Sciatic nerve (tissue), 2 donors: ENCODE results near the gene ROR1. TPM values are rescaled to one million over a fixed set of nuclear protein-coding genes. Genes with fewer than 3 reads are reported as not detected.

Experiments used
- ATAC-seq: fragments of 200-7000 bp; cut with Tn5 transposase; one replicate; pipeline ENCODE4 v1.9.1; 2020; ENCODE audit warnings: mild to moderate bottlenecking, moderate library complexity
- DNase-seq: peaks from one replicate; pipeline ENCODE4 v3.0.0-alpha.2; 2020; ENCODE audit warnings: low spot score
- intact Hi-C: fragments of 100-400 bp; cut with DNase I; formaldehyde crosslinking; loops from one replicate; pipeline ENCODE4 v1.14.2; 2022
- total RNA-seq: library from RNA; stranded (reverse); fragmentation: NEBNext Ultra II Directional; extraction: Animal tissue kit (Norgen Biotek cat#: 25700); gene quantifications from one replicate; pipeline ENCODE4 v1.2.1, GENCODE V29; 2021
- donor health status: DM: no; HTN: no; CAD: no.
- donor health status: DM: no; HTN: no; CAD: no.

The ROR1 gene
- total RNA-seq, 1 donor from 2014 or later, result 16.7 TPM

DNA sequence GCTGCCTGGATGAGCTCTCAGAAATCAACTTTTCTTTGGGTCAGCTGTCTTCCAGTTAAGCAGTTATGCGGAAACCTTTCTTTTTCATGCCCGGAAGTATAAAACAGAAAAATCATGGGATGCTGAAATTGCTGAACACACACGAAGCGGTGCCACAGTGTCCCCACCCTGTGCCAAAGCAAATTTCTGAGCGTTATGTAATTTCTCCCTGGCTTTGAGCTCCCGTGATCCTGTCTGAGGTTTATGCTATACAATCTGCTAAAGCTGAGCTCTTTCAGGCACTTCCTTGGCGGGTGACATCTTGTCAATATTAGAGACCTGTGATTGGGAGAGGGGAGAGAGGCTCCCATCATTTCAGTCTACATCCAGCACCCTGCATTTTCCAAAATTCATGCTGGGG is 201.7 kb downstream of the ROR1 start:
- intact Hi-C loops, result no loop called here
- DNase-seq, result no peak
- ATAC-seq, result peak; percentile 56

DNA sequence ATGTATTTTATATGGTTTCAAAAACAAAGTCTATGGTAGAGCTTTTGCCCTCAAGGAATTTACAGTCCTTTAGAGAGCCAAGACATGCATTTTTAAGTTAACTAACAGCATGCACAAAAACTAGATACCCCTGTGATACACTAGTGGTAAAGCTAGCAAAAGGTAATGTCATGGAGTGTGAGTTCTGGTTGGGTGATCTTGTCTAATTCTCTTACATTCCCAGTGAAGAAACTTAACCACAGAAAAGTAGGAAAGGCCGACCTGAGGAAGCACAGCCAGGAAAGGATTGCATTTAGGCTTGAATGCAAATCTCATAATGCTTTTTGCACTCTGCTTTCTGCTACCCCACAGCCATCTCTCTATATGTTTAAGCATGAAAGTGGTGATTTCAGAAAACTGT is 202.2 kb downstream of the ROR1 start:
- DNase-seq (no peak), ATAC-seq (no peak)
- intact Hi-C loops, result no loop called here

DNA sequence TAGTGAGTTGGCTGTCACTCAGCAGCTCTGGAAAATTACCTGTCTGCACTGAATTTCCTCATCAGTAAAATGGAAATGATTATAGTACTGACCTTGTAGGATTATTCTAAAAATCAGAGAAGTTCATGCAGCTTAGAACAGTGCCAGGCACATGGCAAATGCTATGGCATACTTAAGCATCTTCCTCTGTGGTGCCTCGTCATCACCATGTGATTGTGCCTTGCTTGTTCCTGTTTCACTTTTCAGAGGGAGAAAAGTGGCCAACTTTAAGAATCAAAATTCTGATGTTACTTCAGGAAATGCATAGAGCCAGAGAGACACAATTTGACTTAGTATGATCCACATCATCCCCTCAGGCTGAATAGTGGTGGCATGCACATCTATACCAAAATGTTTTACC is 203.6 kb downstream of the ROR1 start:
- DNase-seq, result no peak
- intact Hi-C loops, result no loop called here
- ATAC-seq, result no peak

DNA sequence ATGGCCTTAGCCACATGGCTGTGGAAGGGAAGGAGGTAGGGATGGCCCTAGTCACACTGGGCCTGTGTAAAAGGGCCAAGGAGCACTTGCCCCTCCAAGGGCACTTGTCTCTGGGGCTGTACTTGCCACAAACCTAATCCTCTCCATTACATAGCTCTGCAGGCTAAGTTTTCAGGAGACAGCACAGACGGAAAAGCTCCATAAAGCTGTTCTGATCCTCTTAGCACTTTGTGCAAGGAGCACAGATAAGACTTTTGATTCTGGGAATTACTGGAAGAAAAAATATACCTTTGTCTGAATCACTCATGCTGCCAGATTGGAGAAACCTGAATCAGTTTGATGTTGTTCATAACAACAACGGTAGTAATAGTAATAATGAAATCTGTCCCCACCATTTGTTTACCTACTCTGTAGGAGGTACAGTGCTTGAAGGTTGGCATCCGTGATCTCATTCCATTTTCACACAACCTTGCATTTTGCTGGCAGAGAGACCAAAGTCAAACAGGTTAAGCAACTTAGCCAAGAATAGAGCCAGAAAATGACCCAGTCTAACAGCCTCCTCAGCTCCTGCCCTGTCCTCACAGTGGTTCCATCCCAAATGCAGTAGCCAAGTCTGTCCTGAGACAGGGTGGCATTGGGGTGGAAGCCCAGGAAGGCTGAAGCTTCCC is 207.1 kb downstream of the ROR1 start:
- intact Hi-C loops, result no loop called here
- ATAC-seq (no peak), DNase-seq (no peak)

DNA sequence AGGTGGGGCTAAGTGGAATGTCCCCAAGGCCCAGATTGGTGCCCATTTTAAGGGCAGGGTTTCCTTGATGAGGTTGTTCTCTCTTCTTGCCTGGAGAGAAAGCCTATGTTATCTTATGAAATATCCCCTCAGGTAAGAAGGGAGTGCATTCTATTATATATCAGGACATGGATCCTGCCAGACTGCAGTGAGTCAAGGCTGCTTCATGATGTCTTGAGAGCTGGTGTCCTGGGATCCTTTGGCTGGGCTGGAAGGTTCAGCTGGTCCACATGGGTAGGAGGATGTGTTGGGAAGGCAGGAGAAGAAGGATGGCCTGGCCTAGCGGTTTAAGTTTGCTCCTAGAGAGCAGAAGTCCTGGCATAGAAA is 207.6 kb downstream of the ROR1 start:
- no peak for ATAC-seq
- intact Hi-C loops, result no loop called here

DNA sequence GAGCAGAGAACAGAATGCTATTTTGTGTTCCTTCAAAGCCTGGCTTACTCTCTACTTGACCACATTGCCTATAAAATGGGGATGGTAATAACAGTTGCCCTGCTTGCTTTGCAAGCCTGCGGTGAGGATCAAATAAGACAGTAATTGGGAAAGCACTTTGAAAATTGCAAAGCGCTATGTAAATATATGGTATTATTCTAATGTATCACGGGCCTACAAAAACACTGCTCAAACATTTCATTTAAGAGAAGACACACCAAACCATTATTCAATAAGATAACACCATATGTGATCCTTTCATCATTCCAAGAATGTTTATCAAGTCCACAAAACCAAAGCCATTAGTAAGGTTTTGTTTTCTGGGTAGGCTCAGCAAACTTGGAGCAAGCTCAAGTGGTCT is 208.4 kb downstream of the ROR1 start:
- intact Hi-C loops, result no loop called here

More for the DNA sequence above, 207.6 kb downstream of the ROR1 start:
- DNase-seq, result no peak

DNA sequence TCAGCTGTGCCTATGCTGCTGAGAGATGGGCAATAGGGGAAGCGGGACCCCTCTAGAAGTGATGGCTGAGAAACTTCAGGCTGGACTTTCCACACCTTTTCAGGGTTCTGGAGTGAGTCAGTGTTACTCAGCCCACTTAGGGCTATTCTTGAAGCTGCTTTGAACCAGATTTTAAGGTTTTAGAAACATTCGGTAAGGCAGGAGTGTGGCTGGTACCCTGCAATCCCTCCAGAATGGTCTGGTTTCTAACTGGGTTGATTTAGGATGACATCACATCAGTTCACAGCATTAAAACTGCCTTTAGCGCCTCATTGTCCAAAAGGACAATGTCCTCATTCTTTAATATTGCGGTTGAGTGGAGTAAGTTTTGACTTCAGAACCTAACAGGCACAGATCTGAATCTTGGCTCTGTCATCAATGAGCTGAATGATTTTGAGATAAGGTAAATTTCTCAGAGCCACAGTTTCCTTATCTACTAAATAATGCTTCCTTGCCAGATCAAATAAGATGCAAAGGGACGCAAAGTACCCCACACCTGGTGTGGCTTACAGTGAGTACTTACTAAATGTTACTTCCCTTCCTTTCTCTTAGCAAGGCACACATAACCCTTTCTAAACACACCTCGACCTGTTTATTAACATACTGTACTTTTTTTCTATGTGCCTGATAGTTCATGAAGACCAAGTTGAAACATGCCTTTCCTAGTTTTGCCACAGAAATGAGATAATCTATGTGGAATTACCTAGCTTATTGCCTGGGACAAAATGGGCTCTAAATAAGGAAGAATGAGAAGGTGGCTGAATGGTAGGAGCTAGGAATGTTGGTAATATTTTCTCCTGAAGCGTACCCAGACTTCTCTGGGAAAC is 209.8 kb downstream of the ROR1 start:
- ATAC-seq (no peak), DNase-seq (no peak)
- intact Hi-C loops, result no loop called here

More for the DNA sequence above, 208.4 kb downstream of the ROR1 start:
- ATAC-seq (no peak), DNase-seq (no peak)

DNA sequence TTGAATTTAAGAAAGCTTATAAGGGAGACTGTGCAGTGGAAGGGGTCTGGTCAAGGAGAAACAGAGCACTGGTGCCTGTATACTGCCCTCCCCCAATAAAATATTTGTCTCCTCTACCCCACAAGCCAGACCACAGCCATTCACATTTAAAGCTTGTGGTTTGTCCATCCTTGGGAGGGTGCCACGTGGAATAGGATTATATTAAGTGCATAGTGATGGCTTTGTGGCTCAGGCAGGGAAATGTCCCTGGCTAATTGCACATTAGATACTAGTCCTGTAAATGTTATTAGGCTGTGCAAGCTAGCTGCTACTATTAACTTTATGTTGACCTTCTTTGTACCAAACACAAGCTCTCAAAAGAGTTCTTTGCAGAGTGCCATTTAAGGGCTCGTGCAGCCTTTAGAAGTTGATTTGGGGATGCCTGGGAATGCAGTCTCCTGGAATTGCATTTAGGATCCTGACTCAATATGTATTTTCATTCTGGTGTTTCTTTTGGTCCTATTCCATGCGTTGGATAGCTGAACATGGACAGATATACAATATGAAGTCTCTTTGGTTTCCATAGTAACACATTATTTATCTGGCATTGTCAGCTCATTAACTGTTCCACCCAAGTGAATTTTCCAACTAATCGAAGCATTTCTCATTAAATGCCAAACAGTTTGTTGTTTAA is 210.6 kb downstream of the ROR1 start:
- DNase-seq, result no peak
- intact Hi-C loops, result no loop called here
- no peak for ATAC-seq

DNA sequence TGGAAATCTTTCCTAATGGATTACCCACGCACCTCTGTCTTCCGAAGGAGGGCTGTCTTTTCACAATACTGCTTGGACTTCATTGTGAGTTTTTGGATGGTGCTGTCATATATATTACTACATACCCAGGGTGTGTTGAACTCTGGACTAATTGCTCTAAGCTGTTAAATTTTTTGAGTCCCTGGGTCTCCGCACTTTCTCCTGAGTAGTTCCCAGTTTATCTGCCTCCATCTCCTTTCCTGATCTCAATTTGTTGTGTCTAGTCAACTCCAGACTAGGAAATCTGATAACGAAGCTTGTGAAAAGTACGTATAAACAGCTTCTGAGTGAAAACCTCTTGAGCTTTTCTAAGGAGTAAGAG is 211.1 kb downstream of the ROR1 start:
- intact Hi-C loops, result no loop called here
- no peak for DNase-seq
- peak; percentile 41 for ATAC-seq

DNA sequence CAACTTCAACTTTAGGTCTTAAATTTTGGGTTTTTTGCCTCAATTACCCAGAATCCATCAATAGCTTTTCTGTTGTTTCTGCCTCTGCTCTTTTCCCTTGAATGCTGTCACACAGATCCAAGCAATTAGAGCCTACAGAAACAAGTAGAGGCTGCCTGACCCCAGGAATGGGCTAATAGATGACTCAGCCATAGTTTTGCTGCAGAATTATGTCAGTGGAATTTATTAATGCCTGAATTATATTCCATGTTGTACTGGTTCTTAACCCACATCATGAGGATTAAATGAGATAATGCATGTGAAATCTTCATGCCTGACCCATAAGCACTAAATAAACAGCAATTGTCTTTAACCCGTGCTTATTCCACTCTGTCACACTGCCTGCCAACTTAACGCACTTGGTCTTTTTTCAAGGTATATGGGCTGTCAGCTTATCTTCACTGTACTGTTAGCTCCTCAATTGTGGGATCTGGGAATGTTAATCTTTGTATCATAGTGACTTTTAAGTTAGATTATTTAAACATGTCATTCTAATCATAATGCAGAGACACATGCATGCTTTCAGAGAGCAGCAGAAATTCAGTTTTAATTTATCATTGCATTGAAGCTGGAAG is 213.3 kb downstream of the ROR1 start:
- intact Hi-C loops, result no loop called here
- no peak for DNase-seq
- ATAC-seq, result no peak

DNA sequence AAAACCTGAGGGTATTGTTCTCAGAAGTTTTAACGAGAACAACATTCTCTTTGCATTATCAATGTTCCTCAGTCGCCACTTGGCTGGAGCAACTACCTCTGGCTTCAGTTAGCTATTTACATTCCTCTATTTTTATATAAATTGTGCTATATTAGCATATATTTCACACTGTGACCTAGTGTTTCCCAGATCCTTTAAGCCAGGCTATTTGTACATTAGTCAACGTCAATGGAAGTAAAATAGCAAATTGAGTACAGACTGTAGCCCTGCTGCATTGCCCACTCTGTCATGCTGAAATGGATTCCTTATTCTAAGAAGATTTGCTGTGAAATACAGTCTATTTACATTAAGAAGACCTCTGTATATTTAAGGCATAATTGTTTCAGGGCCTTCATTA is 213.8 kb downstream of the ROR1 start:
- DNase-seq, result no peak
- no peak for ATAC-seq
- intact Hi-C loops, result no loop called here

DNA sequence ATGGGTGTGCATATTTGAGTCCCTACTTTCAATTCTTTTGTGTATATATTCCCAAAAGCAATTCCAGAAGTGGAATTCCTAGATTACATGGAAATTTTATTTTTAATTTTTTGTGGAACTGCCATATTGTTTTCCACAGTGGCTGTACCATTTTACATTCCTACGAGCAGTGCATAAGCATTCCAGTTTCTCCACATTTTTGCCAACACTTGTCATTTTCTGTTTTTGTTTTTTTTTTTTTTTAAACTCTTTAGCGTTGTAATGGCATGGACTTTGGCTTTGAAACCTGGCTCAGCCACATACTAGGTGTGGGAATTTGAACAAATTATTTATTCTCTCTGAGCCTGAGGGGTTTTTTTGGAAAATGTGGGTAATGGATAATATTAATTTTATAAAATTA is 215.1 kb downstream of the ROR1 start:
- DNase-seq (no peak), ATAC-seq (no peak)
- intact Hi-C loops, result no loop called here

DNA sequence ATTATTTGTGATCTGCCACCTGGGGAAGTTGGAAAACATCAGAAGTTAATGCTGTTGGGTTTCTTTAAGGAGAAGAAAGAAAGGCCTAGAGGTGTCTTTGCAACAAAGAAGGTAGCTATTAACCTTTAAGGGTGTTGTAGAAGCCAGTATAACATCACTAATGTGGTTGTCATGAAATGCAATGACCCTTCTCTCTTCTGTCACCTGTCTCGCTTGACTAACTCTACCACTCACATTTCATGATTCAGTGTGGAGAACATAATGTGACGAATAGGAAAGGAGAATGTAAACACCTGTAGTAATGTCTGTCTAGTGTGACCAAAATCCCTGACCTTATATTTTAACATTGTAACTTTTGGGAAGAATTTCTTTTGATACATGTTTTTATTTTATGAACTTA is 217.9 kb downstream of the ROR1 start:
- no peak for ATAC-seq
- no peak for DNase-seq
- intact Hi-C loops, result no loop called here

DNA sequence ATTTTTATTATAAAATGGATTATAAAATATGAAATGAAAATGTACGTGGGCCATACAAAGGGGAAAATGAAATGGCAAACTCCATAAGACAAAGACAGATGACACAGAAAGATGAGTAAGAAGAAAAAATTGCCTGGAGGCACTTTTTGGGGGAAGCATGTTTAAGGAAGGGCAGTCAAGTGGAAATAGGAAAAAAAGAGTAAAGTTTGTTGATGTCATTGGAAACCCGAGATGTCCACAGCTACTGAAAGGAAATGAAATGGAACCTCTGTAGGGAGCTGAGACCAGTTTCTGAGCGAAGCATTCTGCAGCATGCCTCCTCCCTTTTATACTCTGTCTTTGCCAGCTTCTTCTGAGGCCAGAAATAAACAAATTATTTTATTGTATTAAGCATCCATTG is 226.2 kb downstream of the ROR1 start:
- DNase-seq, result no peak
- intact Hi-C loops, result no loop called here
- ATAC-seq, result peak; percentile 64

DNA sequence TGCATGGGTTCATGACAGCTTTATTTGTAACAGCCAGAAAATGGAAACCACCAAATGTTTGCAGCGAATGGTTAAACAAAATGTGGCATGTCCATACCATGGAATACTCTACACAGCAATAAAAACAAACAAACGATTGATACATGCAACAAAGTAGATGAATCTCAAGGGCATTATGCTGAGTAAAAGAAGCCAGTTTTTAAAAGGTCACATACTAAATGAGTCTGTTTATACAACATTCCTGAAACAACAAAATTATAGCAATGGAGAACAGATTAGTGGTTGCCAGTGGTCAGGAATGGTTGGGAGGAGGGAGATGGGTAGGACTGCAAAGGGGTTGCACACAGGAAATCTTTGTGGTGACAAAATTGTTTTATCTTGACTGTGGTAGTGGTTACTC is 227.2 kb downstream of the ROR1 start:
- ATAC-seq, result peak; percentile 39
- intact Hi-C loops, result no loop called here
- no peak for DNase-seq

DNA sequence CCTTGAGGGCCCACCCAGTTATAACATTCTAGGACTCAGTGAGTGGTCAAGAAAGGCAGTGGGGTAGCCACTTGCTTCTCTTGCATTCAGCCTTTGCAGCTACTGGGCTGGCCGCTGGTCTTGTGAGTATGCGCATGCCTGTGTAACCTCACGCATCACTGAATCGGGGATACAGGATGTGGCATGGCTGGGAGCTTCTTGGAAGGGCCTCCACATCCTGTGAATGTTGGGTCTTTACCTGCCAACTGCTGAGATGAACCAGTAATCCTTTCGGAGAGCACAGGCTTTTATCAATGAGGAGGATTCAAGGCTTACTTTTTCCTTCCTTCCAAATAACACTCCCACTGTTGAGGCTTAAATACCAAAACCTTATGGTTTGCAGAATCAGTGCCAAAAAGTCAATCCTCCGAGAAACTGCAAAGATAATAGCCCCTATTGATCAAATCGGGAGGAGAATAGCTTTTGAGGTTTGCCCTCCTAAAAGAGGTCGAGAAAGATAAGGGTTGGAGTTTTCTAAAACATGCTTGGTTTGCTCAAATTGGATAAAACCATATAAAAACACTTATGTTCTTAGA is 230.7 kb downstream of the ROR1 start:
- intact Hi-C loops, result no loop called here

DNA sequence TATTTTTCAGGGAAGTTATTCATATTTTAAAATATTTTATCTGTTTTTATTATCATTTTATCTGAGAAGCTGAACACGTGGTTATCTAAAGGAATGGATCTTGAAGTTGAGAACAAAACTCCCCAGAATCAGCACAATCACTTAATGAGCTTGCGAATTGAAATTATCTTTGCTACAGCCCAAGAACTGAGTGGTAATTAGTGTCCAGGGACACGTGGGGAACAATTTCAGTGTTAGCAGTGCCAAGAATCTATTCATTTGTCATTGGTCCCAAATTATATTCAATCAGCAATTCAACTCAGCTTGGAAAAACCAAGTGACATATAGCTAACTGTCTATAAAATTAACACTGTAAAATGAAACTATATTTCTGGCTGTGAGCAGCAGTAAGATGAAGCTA is 232.0 kb downstream of the ROR1 start:
- DNase-seq (no peak), ATAC-seq (no peak)
- intact Hi-C loops, result no loop called here

More for the DNA sequence above, 230.7 kb downstream of the ROR1 start:
- DNase-seq, result no peak
- no peak for ATAC-seq

DNA sequence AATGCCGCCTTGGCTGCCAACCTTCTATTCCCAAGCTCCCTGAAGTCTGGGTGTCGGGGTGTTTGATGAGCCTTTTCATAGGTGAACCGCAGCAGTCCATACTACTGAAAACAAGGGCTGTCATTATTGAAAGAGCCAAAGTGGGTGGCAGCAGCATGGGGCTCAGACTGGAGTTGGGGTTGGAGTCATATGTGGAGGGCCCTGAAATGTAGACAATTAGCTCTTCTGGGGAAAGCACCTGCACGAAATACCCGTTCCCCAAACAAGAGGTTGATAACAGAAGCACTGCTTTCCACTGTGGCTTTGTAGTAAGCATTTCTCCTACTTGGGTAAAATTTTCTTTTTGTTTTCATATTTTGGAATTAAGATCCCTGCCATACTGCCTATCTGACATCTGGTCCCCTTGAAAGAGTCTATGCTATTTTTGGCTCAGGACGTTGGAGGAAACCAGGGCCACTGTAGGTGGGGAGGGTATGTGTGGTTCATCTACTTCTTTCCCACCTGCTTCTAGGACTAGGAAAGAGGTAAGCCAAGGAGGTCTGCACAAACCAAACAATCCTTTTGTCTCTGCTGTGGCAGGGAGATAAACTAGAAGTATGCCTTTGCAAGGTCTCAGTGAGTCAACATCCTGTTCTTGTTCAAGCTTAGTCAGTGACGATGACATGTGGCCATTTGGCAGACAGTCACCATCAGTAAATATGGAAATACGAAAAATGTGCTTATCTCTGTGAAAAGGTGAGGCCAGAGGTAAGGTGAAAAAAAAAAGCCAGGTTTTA is 232.6 kb downstream of the ROR1 start:
- peak; percentile 34 for ATAC-seq
- no peak for DNase-seq
- intact Hi-C loops, result no loop called here

DNA sequence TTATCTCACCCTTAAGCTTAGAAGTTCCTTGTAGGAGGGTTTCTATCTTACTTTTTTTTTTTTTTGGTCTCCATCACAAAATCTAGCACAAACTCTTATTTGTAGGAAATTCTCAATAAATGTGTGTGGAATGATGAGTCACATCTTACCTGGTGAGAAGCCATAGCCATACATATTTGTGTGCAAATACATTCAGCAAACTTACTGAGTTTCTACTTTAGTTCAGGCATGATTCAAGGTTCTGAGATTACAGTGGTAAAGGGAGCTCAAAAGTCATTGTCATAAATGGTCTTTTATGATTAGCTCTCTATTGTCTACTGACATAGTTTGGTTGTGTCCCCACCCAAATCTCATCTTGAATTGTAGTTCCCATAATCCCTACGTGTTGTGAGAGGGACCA is 236.5 kb downstream of the ROR1 start:
- ATAC-seq, result no peak
- no peak for DNase-seq
- intact Hi-C loops, result no loop called here
